ENCODE data around the gene AP4M1.

AP4M1 gene

GRCh38 chr7:100148559-100149328 lies 47.3 kb downstream of the AP4M1 start, which contains the start of gene LAMTOR4:
TSS of gene LAMTOR4 (plus strand) at chr7:100148918. CDS start at chr7:100148973, 55 bp downstream.
- peak within 1 kb of the TSS; percentile 75 for H3K27ac ChIP-seq (ENCODE audit: low read depth, low read length)
- H3K9ac ChIP-seq (ENCODE audit: low read depth in 1 of 2, low read length in 2 of 2): peak within 1 kb of the TSS; percentile 95 to 96
- H3K4me3 ChIP-seq (ENCODE audit: low read depth in 1 of 2, low read length in 2 of 2): peak within 1 kb of the TSS; percentile 92 to 96
- H3K27me3 ChIP-seq (ENCODE audit: control insufficient read depth in 1 of 2, insufficient read depth in 2 of 2, low read length in 2 of 2): no peaks in the 10 kb centered on the region
- H3K36me3 ChIP-seq (ENCODE audit: control insufficient read depth in 1 of 2, insufficient read depth in 2 of 2, low read length in 2 of 2): no peaks in the 10 kb centered on the region
- H3K4me1 ChIP-seq (ENCODE audit: control insufficient read depth in 1 of 2, insufficient read depth in 2 of 2, low read length in 2 of 2): peaks cover 15 to 21% of the 10 kb centered on the region in 2 donors
- no peaks in the 10 kb centered on the region for H3K9me3 ChIP-seq (ENCODE audit: control insufficient read depth in 1 of 2, low read length in 2 of 2)

GRCh38 chr7:100152404-100152803 lies 51.0 kb downstream of the AP4M1 start:
- H3K27me3 ChIP-seq (ENCODE audit: control insufficient read depth in 1 of 2, insufficient read depth in 2 of 2, low read length in 2 of 2): no peaks in the 10 kb centered on the region
- peaks cover 5 to 22% of the 10 kb centered on the region in 2 donors for H3K36me3 ChIP-seq (ENCODE audit: control insufficient read depth in 1 of 2, insufficient read depth in 2 of 2, low read length in 2 of 2)
- H3K4me3 ChIP-seq (ENCODE audit: low read depth in 1 of 2, low read length in 2 of 2): no peak overlapping the region
- H3K4me1 ChIP-seq (ENCODE audit: control insufficient read depth in 1 of 2, insufficient read depth in 2 of 2, low read length in 2 of 2): peaks cover 46 to 55% of the 10 kb centered on the region in 2 donors
- H3K9ac ChIP-seq (ENCODE audit: low read depth in 1 of 2, low read length in 2 of 2): no peak overlapping the region
- H3K9me3 ChIP-seq (ENCODE audit: control insufficient read depth in 1 of 2, low read length in 2 of 2): no peaks in the 10 kb centered on the region
- no peak overlapping the region for H3K27ac ChIP-seq (ENCODE audit: low read depth, low read length)

- Histone ChIP-seq H3K27me3 (ENCODE audit: control insufficient read depth in 1 of 2, insufficient read depth in 2 of 2, low read length in 2 of 2) (no peaks in the 10 kb centered on the region), H3K4me1 (ENCODE audit: control insufficient read depth in 1 of 2, insufficient read depth in 2 of 2, low read length in 2 of 2) (peaks cover 51 to 59% of the 10 kb centered on the region in 2 donors), H3K36me3 (ENCODE audit: control insufficient read depth in 1 of 2, insufficient read depth in 2 of 2, low read length in 2 of 2) (peaks cover 5 to 22% of the 10 kb centered on the region in 2 donors), H3K9ac (ENCODE audit: low read depth in 1 of 2, low read length in 2 of 2) (no peak overlapping the region), H3K27ac (ENCODE audit: low read depth, low read length) (no peak overlapping the region), H3K9me3 (ENCODE audit: control insufficient read depth in 1 of 2, low read length in 2 of 2) (no peaks in the 10 kb centered on the region), H3K4me3 (ENCODE audit: low read depth in 1 of 2, low read length in 2 of 2) (peak overlapping the region in 1 of 2 donors; percentile 8)
Measured at GRCh38 chr7:100152937-100153666, 51.7 kb downstream of the AP4M1 start.

GRCh38 chr7:100153708-100154535 lies 52.5 kb downstream of the AP4M1 start:
- peak overlapping the region in 1 of 2 donors; percentile 39 for H3K4me3 ChIP-seq (ENCODE audit: low read depth in 1 of 2, low read length in 2 of 2)
- peaks cover 5 to 22% of the 10 kb centered on the region in 2 donors for H3K36me3 ChIP-seq (ENCODE audit: control insufficient read depth in 1 of 2, insufficient read depth in 2 of 2, low read length in 2 of 2)
- H3K4me1 ChIP-seq (ENCODE audit: control insufficient read depth in 1 of 2, insufficient read depth in 2 of 2, low read length in 2 of 2): peaks cover 52 to 55% of the 10 kb centered on the region in 2 donors
- no peaks in the 10 kb centered on the region for H3K9me3 ChIP-seq (ENCODE audit: control insufficient read depth in 1 of 2, low read length in 2 of 2)
- H3K9ac ChIP-seq (ENCODE audit: low read depth in 1 of 2, low read length in 2 of 2): peak overlapping the region in 1 of 2 donors; percentile 32
- no peaks in the 10 kb centered on the region for H3K27me3 ChIP-seq (ENCODE audit: control insufficient read depth in 1 of 2, insufficient read depth in 2 of 2, low read length in 2 of 2)
- peak overlapping the region; percentile 75 for H3K27ac ChIP-seq (ENCODE audit: low read depth, low read length)

GRCh38 chr7:100154651-100155491 lies 53.4 kb downstream of the AP4M1 start:
- peak overlapping the region in 1 of 2 donors; percentile 18 for H3K9ac ChIP-seq (ENCODE audit: low read depth in 1 of 2, low read length in 2 of 2)
- peaks cover 49 to 54% of the 10 kb centered on the region in 2 donors for H3K4me1 ChIP-seq (ENCODE audit: control insufficient read depth in 1 of 2, insufficient read depth in 2 of 2, low read length in 2 of 2)
- H3K9me3 ChIP-seq (ENCODE audit: control insufficient read depth in 1 of 2, low read length in 2 of 2): no peaks in the 10 kb centered on the region
- H3K27ac ChIP-seq (ENCODE audit: low read depth, low read length): peak overlapping the region; percentile 42
- H3K36me3 ChIP-seq (ENCODE audit: control insufficient read depth in 1 of 2, insufficient read depth in 2 of 2, low read length in 2 of 2): peaks cover 5 to 22% of the 10 kb centered on the region in 2 donors
- no peak overlapping the region for H3K4me3 ChIP-seq (ENCODE audit: low read depth in 1 of 2, low read length in 2 of 2)
- H3K27me3 ChIP-seq (ENCODE audit: control insufficient read depth in 1 of 2, insufficient read depth in 2 of 2, low read length in 2 of 2): no peaks in the 10 kb centered on the region

GRCh38 chr7:100155553-100156317 lies 54.3 kb downstream of the AP4M1 start:
- Histone ChIP-seq H3K4me1 (ENCODE audit: control insufficient read depth in 1 of 2, insufficient read depth in 2 of 2, low read length in 2 of 2) (peaks cover 48 to 49% of the 10 kb centered on the region in 2 donors), H3K27me3 (ENCODE audit: control insufficient read depth in 1 of 2, insufficient read depth in 2 of 2, low read length in 2 of 2) (no peaks in the 10 kb centered on the region), H3K36me3 (ENCODE audit: control insufficient read depth in 1 of 2, insufficient read depth in 2 of 2, low read length in 2 of 2) (peaks cover 5 to 22% of the 10 kb centered on the region in 2 donors), H3K9ac (ENCODE audit: low read depth in 1 of 2, low read length in 2 of 2) (no peak overlapping the region), H3K4me3 (ENCODE audit: low read depth in 1 of 2, low read length in 2 of 2) (no peak overlapping the region), H3K27ac (ENCODE audit: low read depth, low read length) (no peak overlapping the region), H3K9me3 (ENCODE audit: control insufficient read depth in 1 of 2, low read length in 2 of 2) (no peaks in the 10 kb centered on the region)

GRCh38 chr7:100156331-100157068 lies 55.1 kb downstream of the AP4M1 start:
- Histone ChIP-seq H3K9me3 (ENCODE audit: control insufficient read depth in 1 of 2, low read length in 2 of 2) (no peaks in the 10 kb centered on the region), H3K4me3 (ENCODE audit: low read depth in 1 of 2, low read length in 2 of 2) (peak overlapping the region; percentile 74 to 80), H3K27ac (ENCODE audit: low read depth, low read length) (no peak overlapping the region), H3K4me1 (ENCODE audit: control insufficient read depth in 1 of 2, insufficient read depth in 2 of 2, low read length in 2 of 2) (peaks cover 48 to 49% of the 10 kb centered on the region in 2 donors), H3K9ac (ENCODE audit: low read depth in 1 of 2, low read length in 2 of 2) (peak overlapping the region; percentile 43 to 65), H3K36me3 (ENCODE audit: control insufficient read depth in 1 of 2, insufficient read depth in 2 of 2, low read length in 2 of 2) (peaks cover 5 to 22% of the 10 kb centered on the region in 2 donors), H3K27me3 (ENCODE audit: control insufficient read depth in 1 of 2, insufficient read depth in 2 of 2, low read length in 2 of 2) (no peaks in the 10 kb centered on the region)

GRCh38 chr7:100157069-100157333 lies 55.6 kb downstream of the AP4M1 start:
- Histone ChIP-seq H3K9me3 (ENCODE audit: control insufficient read depth in 1 of 2, low read length in 2 of 2) (no peaks in the 10 kb centered on the region), H3K4me1 (ENCODE audit: control insufficient read depth in 1 of 2, insufficient read depth in 2 of 2, low read length in 2 of 2) (peaks cover 48 to 49% of the 10 kb centered on the region in 2 donors), H3K9ac (ENCODE audit: low read depth in 1 of 2, low read length in 2 of 2) (peak overlapping the region in 1 of 2 donors; percentile 65), H3K36me3 (ENCODE audit: control insufficient read depth in 1 of 2, insufficient read depth in 2 of 2, low read length in 2 of 2) (peaks cover 5 to 22% of the 10 kb centered on the region in 2 donors), H3K4me3 (ENCODE audit: low read depth in 1 of 2, low read length in 2 of 2) (peak overlapping the region; percentile 74 to 80), H3K27me3 (ENCODE audit: control insufficient read depth in 1 of 2, insufficient read depth in 2 of 2, low read length in 2 of 2) (no peaks in the 10 kb centered on the region), H3K27ac (ENCODE audit: low read depth, low read length) (no peak overlapping the region)

Measured in duodenal mucosa (tissue), 2 donors.